Activated CD8-positive, alpha-beta T cell treated with anti-CD3 and anti-CD28 coated beads for 36 hours (primary cell): ENCODE measurements around the gene WNT10A. TPM values are rescaled to one million over a fixed set of nuclear protein-coding genes. Genes with fewer than 3 reads are reported as not detected.

ENCODE experiments used
- ATAC-seq: fragments of 200-7000 bp; cut with Tn5 transposase; one replicate; pipeline ENCODE4 v1.10.0; 2021; ENCODE audit warnings: mild to moderate bottlenecking, moderate library complexity
- CTCF ChIA-PET: fragments of 350-600 bp; sonication (Branson Sonifier 250); formaldehyde crosslinking; loops from one replicate; lab custom pipeline; 2021; ENCODE audit warnings: antibody characterized with exemption; lab: Charles Lee
- POLR2A ChIA-PET: fragments of 350-600 bp; sonication (Branson Sonifier 250); formaldehyde crosslinking; loops from one replicate; lab custom pipeline; 2021; ENCODE audit warnings: antibody characterized with exemption; lab: Charles Lee
- DNase-seq: peaks from one replicate; pipeline ENCODE4 v3.0.0-alpha.2; 2020
- H3K27ac Mint-ChIP-seq: one replicate; pipeline ENCODE4 v1.8.0; 2021; ENCODE audit warnings: mild to moderate bottlenecking, mixed read lengths
- H3K27me3 Mint-ChIP-seq: one replicate; pipeline ENCODE4 v1.8.0; 2021; ENCODE audit warnings: mixed read lengths
- H3K36me3 Mint-ChIP-seq: one replicate; pipeline ENCODE4 v1.8.0; 2021; ENCODE audit warnings: low read depth, mixed read lengths
- H3K4me1 Mint-ChIP-seq: one replicate; pipeline ENCODE4 v1.8.0; 2021; ENCODE audit warnings: low read depth, mixed read lengths
- H3K4me3 Mint-ChIP-seq: one replicate; pipeline ENCODE4 v1.8.0; 2021; ENCODE audit warnings: mild to moderate bottlenecking, moderate library complexity, mixed read lengths
- H3K9me3 Mint-ChIP-seq: one replicate; pipeline ENCODE4 v1.8.0; 2021; ENCODE audit warnings: mixed read lengths
- intact Hi-C: fragments of 100-400 bp; cut with micrococcal nuclease; formaldehyde crosslinking; loops from one replicate; pipeline ENCODE4 v1.10.0; 2022
- total RNA-seq, 2 experiments: library from RNA; stranded (reverse); gene quantifications; one replicate each; pipeline ENCODE4 v1.2.3, GENCODE V29; 2021
- TF ChIP-seq, protein P1 (sequence below): fragments of 200-600 bp; IDR thresholded peaks from one replicate; pipeline ENCODE4 v1.8.0; 2022; ENCODE audit warnings: antibody characterized with exemption, mild to moderate bottlenecking

Gene WNT10A
- total RNA-seq, 2 experiments from 2014 or later = 27.9 to 29.2 TPM

DNA sequence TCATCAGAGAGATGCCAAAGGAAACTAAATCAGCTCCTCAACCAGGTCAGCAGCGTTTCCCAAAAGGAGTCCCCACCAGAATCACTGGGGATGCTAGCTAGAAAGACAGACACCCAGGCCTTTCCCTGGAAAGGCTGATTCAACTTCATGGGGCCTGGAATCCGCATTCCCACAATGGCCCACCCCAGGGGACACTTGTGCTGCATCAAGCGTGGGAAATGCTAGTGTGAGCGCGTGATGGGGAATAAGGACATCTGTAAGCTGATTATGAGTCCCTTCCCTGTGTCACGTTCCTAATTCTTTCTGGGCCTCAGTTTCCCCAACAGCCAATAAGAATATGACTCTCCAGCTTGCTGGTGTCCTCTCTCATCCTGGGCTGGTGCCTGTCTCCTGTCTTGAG, 2.2 kb upstream of the WNT10A start:
- H3K27me3 Mint-ChIP-seq = peaks cover 26% of the 10 kb centered on the region
- no peak overlapping the region for H3K4me3 Mint-ChIP-seq
- ChIA-PET CTCF (interaction anchor here (1.3 to 23.0 kb wide), 8 partner anchors 13 to 152 kb away, joined by 4 to 1101 read pairs (median 24); partner anchors contain the start of gene WNT6), POLR2A (interaction anchor here (5.3 to 16.8 kb wide), 2 partner anchors 9 to 17 kb away, joined by 24 to 284 read pairs; no protein-coding TSS in a partner anchor)
- no peak overlapping the region for H3K27ac Mint-ChIP-seq
- H3K36me3 Mint-ChIP-seq = peaks cover 8% of the 10 kb centered on the region
- no peaks in the 10 kb centered on the region for H3K9me3 Mint-ChIP-seq
- TF ChIP-seq, protein P1, sequence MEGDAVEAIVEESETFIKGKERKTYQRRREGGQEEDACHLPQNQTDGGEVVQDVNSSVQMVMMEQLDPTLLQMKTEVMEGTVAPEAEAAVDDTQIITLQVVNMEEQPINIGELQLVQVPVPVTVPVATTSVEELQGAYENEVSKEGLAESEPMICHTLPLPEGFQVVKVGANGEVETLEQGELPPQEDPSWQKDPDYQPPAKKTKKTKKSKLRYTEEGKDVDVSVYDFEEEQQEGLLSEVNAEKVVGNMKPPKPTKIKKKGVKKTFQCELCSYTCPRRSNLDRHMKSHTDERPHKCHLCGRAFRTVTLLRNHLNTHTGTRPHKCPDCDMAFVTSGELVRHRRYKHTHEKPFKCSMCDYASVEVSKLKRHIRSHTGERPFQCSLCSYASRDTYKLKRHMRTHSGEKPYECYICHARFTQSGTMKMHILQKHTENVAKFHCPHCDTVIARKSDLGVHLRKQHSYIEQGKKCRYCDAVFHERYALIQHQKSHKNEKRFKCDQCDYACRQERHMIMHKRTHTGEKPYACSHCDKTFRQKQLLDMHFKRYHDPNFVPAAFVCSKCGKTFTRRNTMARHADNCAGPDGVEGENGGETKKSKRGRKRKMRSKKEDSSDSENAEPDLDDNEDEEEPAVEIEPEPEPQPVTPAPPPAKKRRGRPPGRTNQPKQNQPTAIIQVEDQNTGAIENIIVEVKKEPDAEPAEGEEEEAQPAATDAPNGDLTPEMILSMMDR = no peak
- H3K4me1 Mint-ChIP-seq = peaks cover 50% of the 10 kb centered on the region
- ATAC-seq (no peak), DNase-seq (no peak)
- intact Hi-C loops = no loop called here

- DNase-seq (peak; percentile 30), ATAC-seq (peak; percentile 2)
- Mint-ChIP-seq H3K27me3 (peaks cover 22% of the 10 kb centered on the region), H3K4me1 (peaks cover 50% of the 10 kb centered on the region), H3K36me3 (peaks cover 8% of the 10 kb centered on the region), H3K4me3 (peak overlapping the region; percentile 82), H3K27ac (peak overlapping the region; percentile 65), H3K9me3 (no peaks in the 10 kb centered on the region)
- ChIA-PET POLR2A (interaction anchor here (1.1 to 16.8 kb wide), 3 partner anchors 8 to 164 kb away, joined by 3 to 284 read pairs (median 24); no protein-coding TSS in a partner anchor), CTCF (interaction anchor here (0.7 to 23.0 kb wide), 10 partner anchors 9 to 102 kb away, joined by 3 to 1101 read pairs (median 14); partner anchors contain the start of gene WNT6)
- TF ChIP-seq, protein P1 = no peak
- intact Hi-C loops = no loop called here
Measured at GRCh38 chr2:218878926-218879761, 1.5 kb upstream of the WNT10A start.

DNA sequence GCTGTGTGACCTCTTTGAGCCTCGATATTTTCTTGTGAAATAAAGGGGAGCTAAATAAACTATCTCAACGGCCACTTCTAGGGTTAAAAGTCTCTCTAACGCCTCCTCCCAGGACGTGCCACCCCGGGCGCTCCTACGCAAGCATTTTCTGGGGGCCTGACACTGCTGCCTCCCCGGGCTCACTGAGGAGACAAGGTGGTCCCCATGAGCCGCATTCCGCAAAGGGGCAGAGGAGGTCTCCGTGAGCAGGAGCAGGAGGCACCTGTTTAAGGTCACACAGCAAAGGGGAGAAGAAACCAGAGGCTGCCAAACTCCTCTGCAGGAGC, 913 bp upstream of the WNT10A start:
- POLR2A ChIA-PET = interaction anchor here (1.1 to 16.8 kb wide), 3 partner anchors 8 to 164 kb away, joined by 3 to 284 read pairs (median 24); no protein-coding TSS in a partner anchor

DNA sequence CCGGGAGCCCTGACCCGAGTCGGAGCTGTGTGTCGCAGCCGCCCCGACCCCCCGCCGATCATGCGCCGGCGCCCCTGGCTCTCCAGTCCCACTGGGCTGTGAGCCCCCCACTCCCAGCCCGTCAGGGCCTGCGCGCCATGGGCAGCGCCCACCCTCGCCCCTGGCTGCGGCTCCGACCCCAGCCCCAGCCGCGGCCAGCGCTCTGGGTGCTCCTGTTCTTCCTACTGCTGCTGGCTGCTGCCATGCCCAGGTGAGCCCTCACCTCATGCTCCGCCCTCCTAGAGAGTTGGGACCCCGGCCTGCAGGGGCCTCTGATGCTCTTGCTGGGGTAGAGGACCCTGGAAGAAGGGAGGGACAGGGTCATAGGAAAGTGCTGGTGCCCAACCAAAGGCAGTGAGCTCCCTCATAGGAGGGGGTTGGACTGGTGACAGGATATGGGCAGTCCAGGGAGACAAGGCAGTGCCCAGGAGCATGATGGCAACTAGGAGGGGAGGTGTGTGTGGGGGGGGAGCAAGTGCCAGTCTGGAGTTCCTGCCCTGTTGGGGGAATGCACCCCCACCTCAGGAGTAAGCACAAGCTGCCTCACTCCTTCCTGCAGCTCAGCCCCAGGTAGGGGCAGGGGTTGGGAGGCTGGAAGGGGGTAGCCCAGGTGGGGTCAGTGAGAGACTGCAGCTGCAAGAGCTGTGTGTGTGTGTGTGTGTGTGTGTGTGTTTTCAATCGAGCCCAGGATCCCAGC, 375 bp downstream of the WNT10A start:
- ATAC-seq = no peak
- Mint-ChIP-seq H3K36me3 (peaks cover 15% of the 10 kb centered on the region), H3K4me3 (peak overlapping the region; percentile 61), H3K27ac (peak overlapping the region; percentile 78), H3K9me3 (no peaks in the 10 kb centered on the region), H3K4me1 (peaks cover 64% of the 10 kb centered on the region), H3K27me3 (peaks cover 16% of the 10 kb centered on the region)
- TF ChIP-seq, protein P1 = no peak
- ChIA-PET POLR2A (interaction anchor here (0.6 to 16.8 kb wide), 3 partner anchors 6 to 29 kb away, joined by 3 to 284 read pairs (median 24); no protein-coding TSS in a partner anchor), CTCF (interaction anchor here (0.6 to 23.0 kb wide), 6 partner anchors 9 to 100 kb away, joined by 3 to 1101 read pairs (median 12); no protein-coding TSS in a partner anchor)
- no peak for DNase-seq
- intact Hi-C loops = no loop called here

More for the DNA sequence above, 913 bp upstream of the WNT10A start:
- intact Hi-C loops = no loop called here
- Mint-ChIP-seq H3K4me3 (peak overlapping the region; percentile 82), H3K36me3 (peaks cover 13% of the 10 kb centered on the region), H3K27me3 (peaks cover 21% of the 10 kb centered on the region), H3K4me1 (peaks cover 55% of the 10 kb centered on the region), H3K27ac (peak overlapping the region; percentile 65), H3K9me3 (no peaks in the 10 kb centered on the region)
- CTCF ChIA-PET = interaction anchor here (0.7 to 23.0 kb wide), 6 partner anchors 9 to 101 kb away, joined by 3 to 1101 read pairs (median 12); no protein-coding TSS in a partner anchor
- TF ChIP-seq, protein P1 = no peak
- ATAC-seq = no peak
- DNase-seq = no peak
